Measurements from ENCODE around the gene KAZN. TPM values are rescaled to one million over a fixed set of nuclear protein-coding genes. Genes with fewer than 3 reads are reported as not detected.

Gene KAZN
- total and polyA plus RNA-seq, 4 donors, result 7.6 to 18.8 (median 11.2) TPM

DNA sequence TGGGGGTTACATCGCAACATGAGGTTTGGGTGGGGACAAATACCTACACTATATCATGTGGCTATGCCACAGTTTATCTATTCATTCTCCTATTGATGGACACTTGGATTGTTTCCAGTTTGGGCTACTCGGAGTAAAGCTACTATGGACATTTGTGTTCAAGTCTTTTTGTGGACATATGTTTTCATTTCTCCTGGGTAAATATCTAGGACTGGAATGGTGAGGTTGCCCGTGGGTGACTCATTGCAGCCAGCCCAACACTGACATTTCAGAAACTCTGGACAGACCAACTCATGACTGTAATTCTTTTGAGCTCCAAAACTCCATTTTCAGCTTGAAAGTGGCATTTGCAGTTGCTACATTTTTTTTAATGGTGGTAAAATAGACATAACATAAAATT, 82.7 kb downstream of the KAZN start:
- Histone ChIP-seq H3K36me3 (ENCODE audit: control insufficient read depth in 4 of 4, insufficient read depth in 4 of 4, low read length in 4 of 4) (no peaks in the 10 kb centered on the region), H3K9me3 (ENCODE audit: control insufficient read depth in 4 of 4, insufficient read depth in 3 of 4, low read length in 3 of 4) (peaks cover 0 to 11% (median 3%) of the 10 kb centered on the region in 4 donors), H3K27ac (ENCODE audit: low read depth in 1 of 2, low read length in 1 of 2) (no peak overlapping the region), H3K4me3 (no peak overlapping the region), H3K4me1 (ENCODE audit: control insufficient read depth in 5 of 5, insufficient read depth in 5 of 5, low read length in 5 of 5) (peaks cover 0 to 15% (median 0%) of the 10 kb centered on the region in 5 donors), H3K27me3 (ENCODE audit: control insufficient read depth in 3 of 3, insufficient read depth in 3 of 3, low read length in 2 of 3) (peaks cover 0 to 2% (median 0%) of the 10 kb centered on the region in 3 donors), H3K9ac (ENCODE audit: insufficient read depth in 1 of 2, low read length in 2 of 2) (no peak overlapping the region)
- no peak for ATAC-seq (ENCODE audit: insufficient read depth, low FRiP score)
- no peak for DNase-seq
- TF ChIP-seq, protein P1, sequence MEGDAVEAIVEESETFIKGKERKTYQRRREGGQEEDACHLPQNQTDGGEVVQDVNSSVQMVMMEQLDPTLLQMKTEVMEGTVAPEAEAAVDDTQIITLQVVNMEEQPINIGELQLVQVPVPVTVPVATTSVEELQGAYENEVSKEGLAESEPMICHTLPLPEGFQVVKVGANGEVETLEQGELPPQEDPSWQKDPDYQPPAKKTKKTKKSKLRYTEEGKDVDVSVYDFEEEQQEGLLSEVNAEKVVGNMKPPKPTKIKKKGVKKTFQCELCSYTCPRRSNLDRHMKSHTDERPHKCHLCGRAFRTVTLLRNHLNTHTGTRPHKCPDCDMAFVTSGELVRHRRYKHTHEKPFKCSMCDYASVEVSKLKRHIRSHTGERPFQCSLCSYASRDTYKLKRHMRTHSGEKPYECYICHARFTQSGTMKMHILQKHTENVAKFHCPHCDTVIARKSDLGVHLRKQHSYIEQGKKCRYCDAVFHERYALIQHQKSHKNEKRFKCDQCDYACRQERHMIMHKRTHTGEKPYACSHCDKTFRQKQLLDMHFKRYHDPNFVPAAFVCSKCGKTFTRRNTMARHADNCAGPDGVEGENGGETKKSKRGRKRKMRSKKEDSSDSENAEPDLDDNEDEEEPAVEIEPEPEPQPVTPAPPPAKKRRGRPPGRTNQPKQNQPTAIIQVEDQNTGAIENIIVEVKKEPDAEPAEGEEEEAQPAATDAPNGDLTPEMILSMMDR (IDR thresholded peaks at IDR 0.05; ENCODE audit: control extremely low read depth, extremely low read depth), result no peak
- 79 to 92% methylated on average over 3 of the region's 3 CpGs for WGBS, 2 donors

GRCh38 chr1:14682941-14683621, 84.6 kb downstream of the KAZN start:
- no peak overlapping the region for H3K27ac ChIP-seq (ENCODE audit: low read depth in 1 of 2, low read length in 1 of 2)
- H3K4me1 ChIP-seq (ENCODE audit: control insufficient read depth in 5 of 5, insufficient read depth in 5 of 5, low read length in 5 of 5), result peaks cover 0 to 15% (median 0%) of the 10 kb centered on the region in 5 donors
- WGBS, 2 donors, result 51 to 52% methylated on average over 15 of the region's 15 CpGs
- H3K9me3 ChIP-seq (ENCODE audit: control insufficient read depth in 4 of 4, insufficient read depth in 3 of 4, low read length in 3 of 4), result peaks cover 0 to 11% (median 2%) of the 10 kb centered on the region in 4 donors
- peak; percentile 67 to 94 (median 87) for DNase-seq
- no peaks in the 10 kb centered on the region for H3K36me3 ChIP-seq (ENCODE audit: control insufficient read depth in 4 of 4, insufficient read depth in 4 of 4, low read length in 4 of 4)
- no peak for ATAC-seq (ENCODE audit: insufficient read depth, low FRiP score)
- H3K27me3 ChIP-seq (ENCODE audit: control insufficient read depth in 3 of 3, insufficient read depth in 3 of 3, low read length in 2 of 3), result peaks cover 0 to 2% (median 0%) of the 10 kb centered on the region in 3 donors
- no peak overlapping the region for H3K4me3 ChIP-seq
- TF ChIP-seq, protein P1 (IDR thresholded peaks at IDR 0.05; ENCODE audit: control extremely low read depth, extremely low read depth), result no peak
- H3K9ac ChIP-seq (ENCODE audit: insufficient read depth in 1 of 2, low read length in 2 of 2), result no peak overlapping the region

DNA sequence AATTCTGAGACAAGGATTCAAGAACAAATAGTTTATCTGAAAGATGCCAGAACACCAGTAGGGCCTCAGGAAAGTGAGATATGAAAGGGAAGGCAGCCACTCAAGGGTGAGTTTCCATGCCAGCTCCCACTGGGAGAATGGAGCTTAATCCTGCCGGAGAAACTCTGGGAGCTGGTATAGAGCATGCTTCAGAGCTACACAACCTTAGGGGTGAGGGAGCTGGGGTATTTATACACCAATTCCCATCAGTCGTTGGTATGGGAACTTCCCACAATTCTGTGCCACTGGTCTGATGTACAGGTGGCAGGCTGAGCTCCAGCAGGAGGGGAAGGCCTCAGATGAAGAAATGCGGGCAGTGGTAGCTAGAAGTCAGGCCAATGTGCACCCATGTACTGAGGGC, 86.6 kb downstream of the KAZN start:
- H3K9me3 ChIP-seq (ENCODE audit: control insufficient read depth in 4 of 4, insufficient read depth in 3 of 4, low read length in 3 of 4), result peaks cover 0 to 11% (median 2%) of the 10 kb centered on the region in 4 donors
- no peak for DNase-seq
- TF ChIP-seq, protein P1 (IDR thresholded peaks at IDR 0.05; ENCODE audit: control extremely low read depth, extremely low read depth), result no peak
- H3K27ac ChIP-seq (ENCODE audit: low read depth in 1 of 2, low read length in 1 of 2), result no peak overlapping the region
- 90 to 94% methylated on average over 3 of the region's 3 CpGs for WGBS, 2 donors
- no peaks in the 10 kb centered on the region for H3K36me3 ChIP-seq (ENCODE audit: control insufficient read depth in 4 of 4, insufficient read depth in 4 of 4, low read length in 4 of 4)
- ATAC-seq (ENCODE audit: insufficient read depth, low FRiP score), result no peak
- H3K27me3 ChIP-seq (ENCODE audit: control insufficient read depth in 3 of 3, insufficient read depth in 3 of 3, low read length in 2 of 3), result no peaks in the 10 kb centered on the region
- peaks cover 0 to 15% (median 0%) of the 10 kb centered on the region in 5 donors for H3K4me1 ChIP-seq (ENCODE audit: control insufficient read depth in 5 of 5, insufficient read depth in 5 of 5, low read length in 5 of 5)
- no peak overlapping the region for H3K4me3 ChIP-seq
- H3K9ac ChIP-seq (ENCODE audit: insufficient read depth in 1 of 2, low read length in 2 of 2), result no peak overlapping the region

Data from lung (tissue), 12 donors.